GM19193 (cell line): ENCODE data around the gene TP53AIP1.

Source experiments
- POLR2A ChIP-seq: IDR thresholded peaks from 4 replicates; pipeline ENCODE4 v1.6.1; 2011; ENCODE audit not compliant: insufficient read depth, insufficient read length; ENCODE audit errors: extremely low read depth

The TP53AIP1 gene

GRCh38 chr11:128920666-128921065, 22.0 kb downstream of the TP53AIP1 start:
- no peak for TF ChIP-seq POLR2A

- no peak for TF ChIP-seq POLR2A
These were observed 23.5 kb downstream of the TP53AIP1 start for GRCh38 chr11:128919216-128919615.

- TF ChIP-seq POLR2A: no peak
These were observed 25.4 kb downstream of the TP53AIP1 start for GRCh38 chr11:128917144-128917724.

- TF ChIP-seq POLR2A: no peak
These were observed 26.0 kb downstream of the TP53AIP1 start for GRCh38 chr11:128916681-128917080.

GRCh38 chr11:128916037-128916572, 26.6 kb downstream of the TP53AIP1 start:
- no peak for TF ChIP-seq POLR2A

GRCh38 chr11:128915149-128915521, 27.5 kb downstream of the TP53AIP1 start:
- no peak for TF ChIP-seq POLR2A

GRCh38 chr11:128914216-128915148, 28.2 kb downstream of the TP53AIP1 start:
- no peak for TF ChIP-seq POLR2A

GRCh38 chr11:128913806-128914205, 28.9 kb downstream of the TP53AIP1 start:
- TF ChIP-seq POLR2A: no peak

GRCh38 chr11:128911701-128912100, 31.0 kb downstream of the TP53AIP1 start:
- TF ChIP-seq POLR2A: no peak

GRCh38 chr11:128911239-128911638, 31.4 kb downstream of the TP53AIP1 start:
- no peak for TF ChIP-seq POLR2A

- TF ChIP-seq POLR2A: no peak
These were observed 32.1 kb downstream of the TP53AIP1 start for GRCh38 chr11:128910576-128910975.

GRCh38 chr11:128909438-128910125, 33.1 kb downstream of the TP53AIP1 start:
- TF ChIP-seq POLR2A: no peak

- no peak for TF ChIP-seq POLR2A
These were observed 34.1 kb downstream of the TP53AIP1 start for GRCh38 chr11:128908391-128909246.

- TF ChIP-seq POLR2A: no peak
These were observed 35.1 kb downstream of the TP53AIP1 start for GRCh38 chr11:128907585-128907984.

- TF ChIP-seq POLR2A: no peak
These were observed 36.3 kb downstream of the TP53AIP1 start for GRCh38 chr11:128906185-128907050.
